Keratinocyte (primary cell): ENCODE results near the gene SMARCA4.

ENCODE experiments used
- CTCF ChIP-seq, 3 experiments: IDR thresholded peaks in 1 of 3; conservative IDR thresholded peaks in 1 of 3; optimal IDR thresholded peaks in 1 of 3; 2 replicates in 2 of 3; 3 replicates in 1 of 3; pipeline versions ENCODE3 to v1.5.1; 2011; ENCODE audit warnings: low read length in 3 of 3, mild to moderate bottlenecking in 3 of 3, moderate library complexity in 2 of 3, control low read depth in 1 of 3, inconsistent platforms in 1 of 3; ENCODE audit not compliant: insufficient read depth in 2 of 3; ENCODE audit errors: extremely low read depth in 1 of 3
- EZH2 ChIP-seq: IDR thresholded peaks from one replicate; pipeline ENCODE4 v1.6.1; 2012; ENCODE audit warnings: inconsistent platforms, mild to moderate bottlenecking, low read length, moderate library complexity

DNA sequence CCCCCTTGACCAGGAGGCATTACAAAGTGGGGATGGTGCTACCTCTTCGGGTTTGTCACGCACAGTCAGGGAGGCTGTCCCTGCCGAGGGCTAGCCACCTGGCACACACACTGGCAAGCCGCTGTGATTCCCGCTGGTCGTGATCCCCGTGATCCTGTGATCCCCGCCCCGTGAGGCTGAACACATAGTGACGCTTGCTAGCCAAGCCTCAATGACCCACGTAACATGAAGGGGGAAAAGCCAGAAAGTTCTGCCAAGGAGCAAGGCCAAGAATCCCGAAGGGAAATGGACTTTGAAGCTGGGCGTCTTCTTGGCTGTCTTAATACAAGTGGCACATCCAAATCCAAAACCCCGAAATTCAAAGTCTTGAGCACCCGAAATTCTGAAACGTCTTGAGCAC is 142.1 kb downstream of the SMARCA4 start:
- no peak for TF ChIP-seq CTCF (optimal IDR thresholded peaks at IDR 0.05 in 1 of 3, IDR thresholded peaks at IDR 0.05 in 1 of 3, conservative IDR thresholded peaks at IDR 0.05 in 1 of 3; ENCODE audit: extremely low read depth in 1 of 3, insufficient read depth in 2 of 3, low read length in 3 of 3)
- no peak for TF ChIP-seq EZH2
